ENCODE data around the gene COL2A1.

GRCh38 chr12:47930634-47931033, 73.6 kb downstream of the COL2A1 start:
- TF ChIP-seq, protein P1, sequence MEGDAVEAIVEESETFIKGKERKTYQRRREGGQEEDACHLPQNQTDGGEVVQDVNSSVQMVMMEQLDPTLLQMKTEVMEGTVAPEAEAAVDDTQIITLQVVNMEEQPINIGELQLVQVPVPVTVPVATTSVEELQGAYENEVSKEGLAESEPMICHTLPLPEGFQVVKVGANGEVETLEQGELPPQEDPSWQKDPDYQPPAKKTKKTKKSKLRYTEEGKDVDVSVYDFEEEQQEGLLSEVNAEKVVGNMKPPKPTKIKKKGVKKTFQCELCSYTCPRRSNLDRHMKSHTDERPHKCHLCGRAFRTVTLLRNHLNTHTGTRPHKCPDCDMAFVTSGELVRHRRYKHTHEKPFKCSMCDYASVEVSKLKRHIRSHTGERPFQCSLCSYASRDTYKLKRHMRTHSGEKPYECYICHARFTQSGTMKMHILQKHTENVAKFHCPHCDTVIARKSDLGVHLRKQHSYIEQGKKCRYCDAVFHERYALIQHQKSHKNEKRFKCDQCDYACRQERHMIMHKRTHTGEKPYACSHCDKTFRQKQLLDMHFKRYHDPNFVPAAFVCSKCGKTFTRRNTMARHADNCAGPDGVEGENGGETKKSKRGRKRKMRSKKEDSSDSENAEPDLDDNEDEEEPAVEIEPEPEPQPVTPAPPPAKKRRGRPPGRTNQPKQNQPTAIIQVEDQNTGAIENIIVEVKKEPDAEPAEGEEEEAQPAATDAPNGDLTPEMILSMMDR (IDR thresholded peaks at IDR 0.05), result no peak
- no peak for TF ChIP-seq POLR2AphosphoS5 (IDR thresholded peaks at IDR 0.05; ENCODE audit: low read depth, low read length)
